SIG-M5 (cell line): ENCODE measurements around the gene SLC39A3.

ENCODE experiments used
- DNase-seq: peaks from one replicate; lab custom pipeline; 2025; lab: John Stamatoyannopoulos, UW

The SLC39A3 gene

GRCh38 chr19:2747349-2747748 is 7.5 kb upstream of the SLC39A3 start:
- DNase-seq = no peak

GRCh38 chr19:2744113-2744512 is 4.3 kb upstream of the SLC39A3 start:
- DNase-seq = no peak

- DNase-seq = no peak
Observed at GRCh38 chr19:2743099-2743498, 3.3 kb upstream of the SLC39A3 start.

- DNase-seq = no peak
Observed at GRCh38 chr19:2740314-2740656, 468 bp upstream of the SLC39A3 start.

- no peak for DNase-seq
Observed at GRCh38 chr19:2736550-2737190, 3.1 kb downstream of the SLC39A3 start.

GRCh38 chr19:2735374-2735773 is 4.4 kb downstream of the SLC39A3 start:
- DNase-seq = no peak

GRCh38 chr19:2734589-2735288 is 5.1 kb downstream of the SLC39A3 start:
- no peak for DNase-seq

GRCh38 chr19:2733930-2734588 is 5.8 kb downstream of the SLC39A3 start:
- no peak for DNase-seq

- DNase-seq = no peak
Observed at GRCh38 chr19:2732883-2733282, 6.9 kb downstream of the SLC39A3 start.

- DNase-seq = no peak
Observed at GRCh38 chr19:2732157-2732725, 7.6 kb downstream of the SLC39A3 start.

- DNase-seq = no peak
Observed at GRCh38 chr19:2731181-2731995, 8.4 kb downstream of the SLC39A3 start.

- no peak for DNase-seq
Observed at GRCh38 chr19:2729943-2730818, 9.6 kb downstream of the SLC39A3 start.

GRCh38 chr19:2728783-2729387 is 10.9 kb downstream of the SLC39A3 start:
- DNase-seq = no peak

- DNase-seq = no peak
Observed at GRCh38 chr19:2727640-2727944, 12.2 kb downstream of the SLC39A3 start.

GRCh38 chr19:2726904-2727639 is 12.7 kb downstream of the SLC39A3 start:
- DNase-seq = no peak

GRCh38 chr19:2726160-2726855 is 13.5 kb downstream of the SLC39A3 start:
- no peak for DNase-seq

- no peak for DNase-seq
Observed at GRCh38 chr19:2724148-2724557, 15.7 kb downstream of the SLC39A3 start.

- no peak for DNase-seq
Observed at GRCh38 chr19:2723747-2724146, 16.1 kb downstream of the SLC39A3 start.

GRCh38 chr19:2723345-2723715 is 16.5 kb downstream of the SLC39A3 start:
- no peak for DNase-seq
